ENCODE results near the gene RRP12.

DNA sequence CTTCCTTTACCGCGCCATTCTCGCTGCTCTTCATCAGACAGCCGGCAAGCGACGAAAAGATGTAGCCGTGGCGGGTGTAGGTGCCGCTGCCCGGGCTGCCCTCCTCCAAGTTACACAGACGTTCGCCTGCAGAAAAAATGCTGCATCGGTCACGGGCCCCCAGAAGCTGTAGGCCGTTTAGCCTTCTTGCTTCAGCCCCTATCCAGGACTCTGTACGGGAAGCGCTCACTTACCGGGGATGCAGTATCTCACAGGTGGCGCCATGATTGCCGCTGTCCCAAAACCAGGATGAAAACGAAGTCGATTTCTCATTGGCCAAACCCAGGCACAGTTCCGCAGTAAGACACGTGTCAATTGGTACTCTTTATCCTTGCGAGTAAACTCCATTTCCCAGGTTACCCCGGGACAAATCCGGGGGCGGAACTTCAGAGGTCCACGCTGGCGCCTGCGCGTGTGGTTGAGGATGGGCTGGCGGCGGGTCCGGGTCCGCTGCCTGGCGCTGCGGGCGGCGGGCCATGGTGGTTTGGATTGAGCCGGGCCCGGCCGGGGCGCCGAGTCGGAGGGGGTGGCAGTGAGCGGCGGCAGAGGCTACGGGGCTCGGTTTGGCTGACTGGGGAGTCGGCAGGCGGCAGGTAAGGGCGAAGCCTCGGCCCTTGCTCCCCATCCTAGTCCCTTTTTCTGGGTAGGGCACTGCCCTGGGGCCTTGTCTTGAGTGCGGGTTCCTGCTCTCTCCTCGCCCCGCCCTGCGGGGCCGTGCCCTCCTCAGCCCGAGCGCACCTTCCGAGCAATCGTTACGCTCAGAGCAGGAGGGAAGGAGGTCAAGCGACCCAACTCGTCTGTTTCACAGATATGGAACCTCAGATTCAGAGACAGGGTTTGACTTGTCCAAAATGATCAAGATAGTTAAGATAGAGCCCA is 44.8 kb upstream of the RRP12 start, which contains the start of the genes EXOSC1 and ZDHHC16:
- TF ChIP-seq, protein P1, sequence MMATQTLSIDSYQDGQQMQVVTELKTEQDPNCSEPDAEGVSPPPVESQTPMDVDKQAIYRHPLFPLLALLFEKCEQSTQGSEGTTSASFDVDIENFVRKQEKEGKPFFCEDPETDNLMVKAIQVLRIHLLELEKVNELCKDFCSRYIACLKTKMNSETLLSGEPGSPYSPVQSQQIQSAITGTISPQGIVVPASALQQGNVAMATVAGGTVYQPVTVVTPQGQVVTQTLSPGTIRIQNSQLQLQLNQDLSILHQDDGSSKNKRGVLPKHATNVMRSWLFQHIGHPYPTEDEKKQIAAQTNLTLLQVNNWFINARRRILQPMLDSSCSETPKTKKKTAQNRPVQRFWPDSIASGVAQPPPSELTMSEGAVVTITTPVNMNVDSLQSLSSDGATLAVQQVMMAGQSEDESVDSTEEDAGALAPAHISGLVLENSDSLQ (IDR thresholded peaks at IDR 0.05) = no peak
- TF ChIP-seq FOXM1 (IDR thresholded peaks at IDR 0.05; ENCODE audit: borderline replicate concordance) = no peak
- TF ChIP-seq FOXA1 (IDR thresholded peaks at IDR 0.05) = no peak
- TF ChIP-seq SP1 (IDR thresholded peaks at IDR 0.05) = no peak
- TF ChIP-seq BHLHE40 (IDR thresholded peaks at IDR 0.05; ENCODE audit: borderline replicate concordance) = no peak
- no peak for TF ChIP-seq FOXK2 (IDR thresholded peaks at IDR 0.05)
- TF ChIP-seq SUZ12 (IDR thresholded peaks at IDR 0.05) = no peak
- TF ChIP-seq LEF1 (IDR thresholded peaks at IDR 0.05; ENCODE audit: borderline replicate concordance) = no peak
- no peak for TF ChIP-seq HDGF (IDR thresholded peaks at IDR 0.05; ENCODE audit: borderline replicate concordance)
- no peak for TF ChIP-seq CTBP1 (IDR thresholded peaks at IDR 0.05; ENCODE audit: borderline replicate concordance)
